ENCODE measurements around the gene CACNA1C.

The CACNA1C gene

GRCh38 chr12:2140858-2141519 is 88.2 kb downstream of the CACNA1C start:
- H3K9ac ChIP-seq (ENCODE audit: low read depth, low read length) = no peak overlapping the region
- no peak for ATAC-seq (ENCODE audit: insufficient read depth, low read depth)

GRCh38 chr12:2142068-2142467 is 89.3 kb downstream of the CACNA1C start:
- DNase-seq = no peak
- Histone ChIP-seq H3K27me3 (ENCODE audit: insufficient read depth, low read length, poor library complexity) (peaks cover 12% of the 10 kb centered on the region), H3K79me2 (ENCODE audit: insufficient read depth, low read length) (no peaks in the 10 kb centered on the region), H3K4me2 (ENCODE audit: insufficient read depth, low read length) (no peak overlapping the region), H4K20me1 (ENCODE audit: insufficient read depth, low read length) (peaks cover 4% of the 10 kb centered on the region; the same call in 1 of the 2 replicates), H2AFZ (ENCODE audit: low read depth, low read length) (no peak overlapping the region), H3K4me1 (ENCODE audit: insufficient read depth, low read length) (no peaks in the 10 kb centered on the region), H3K27ac (ENCODE audit: low read length) (no peak overlapping the region), H3K9me3 (ENCODE audit: insufficient read depth, low read length, severe bottlenecking) (no peaks in the 10 kb centered on the region), H3K36me3 (ENCODE audit: insufficient read depth, low read length) (no peaks in the 10 kb centered on the region), H3K4me3 (ENCODE audit: low read depth in 1 of 2, low read length in 2 of 2) (no peak overlapping the region), H3K9ac (ENCODE audit: low read depth, low read length) (no peak overlapping the region)
- TF ChIP-seq EZH2 (IDR thresholded peaks at IDR 0.05; ENCODE audit: borderline replicate concordance, low read depth, low read length, severe bottlenecking) = no peak
- no peak for TF ChIP-seq CTCF (IDR thresholded peaks at IDR 0.05; ENCODE audit: borderline replicate concordance, extremely low read depth, low read length, poor library complexity, severe bottlenecking)
- no peak for ATAC-seq (ENCODE audit: insufficient read depth, low read depth)

More at GRCh38 chr12:2140858-2141519, 88.2 kb downstream of the CACNA1C start:
- Histone ChIP-seq H3K4me1 (ENCODE audit: insufficient read depth, low read length) (no peaks in the 10 kb centered on the region), H3K4me2 (ENCODE audit: insufficient read depth, low read length) (no peak overlapping the region), H3K9me3 (ENCODE audit: insufficient read depth, low read length, severe bottlenecking) (no peaks in the 10 kb centered on the region), H3K36me3 (ENCODE audit: insufficient read depth, low read length) (no peaks in the 10 kb centered on the region), H2AFZ (ENCODE audit: low read depth, low read length) (no peak overlapping the region), H3K27ac (ENCODE audit: low read length) (no peak overlapping the region), H3K79me2 (ENCODE audit: insufficient read depth, low read length) (no peaks in the 10 kb centered on the region), H4K20me1 (ENCODE audit: insufficient read depth, low read length) (peaks cover 4% of the 10 kb centered on the region; the same call in 1 of the 2 replicates), H3K27me3 (ENCODE audit: insufficient read depth, low read length, poor library complexity) (peaks cover 9% of the 10 kb centered on the region), H3K4me3 (ENCODE audit: low read depth in 1 of 2, low read length in 2 of 2) (no peak overlapping the region)
- DNase-seq = no peak
- TF ChIP-seq CTCF (IDR thresholded peaks at IDR 0.05; ENCODE audit: borderline replicate concordance, extremely low read depth, low read length, poor library complexity, severe bottlenecking) (no peak), EZH2 (IDR thresholded peaks at IDR 0.05; ENCODE audit: borderline replicate concordance, low read depth, low read length, severe bottlenecking) (no peak)

GRCh38 chr12:2144951-2145350 is 92.2 kb downstream of the CACNA1C start:
- no peak for ATAC-seq (ENCODE audit: insufficient read depth, low read depth)
- Histone ChIP-seq H3K4me1 (ENCODE audit: insufficient read depth, low read length) (no peaks in the 10 kb centered on the region), H3K4me3 (ENCODE audit: low read depth in 1 of 2, low read length in 2 of 2) (no peak overlapping the region), H2AFZ (ENCODE audit: low read depth, low read length) (no peak overlapping the region), H4K20me1 (ENCODE audit: insufficient read depth, low read length) (no peaks in the 10 kb centered on the region; the same call in 1 of the 2 replicates), H3K9me3 (ENCODE audit: insufficient read depth, low read length, severe bottlenecking) (no peaks in the 10 kb centered on the region), H3K4me2 (ENCODE audit: insufficient read depth, low read length) (no peak overlapping the region), H3K27ac (ENCODE audit: low read length) (no peak overlapping the region), H3K27me3 (ENCODE audit: insufficient read depth, low read length, poor library complexity) (peaks cover 23% of the 10 kb centered on the region), H3K36me3 (ENCODE audit: insufficient read depth, low read length) (no peaks in the 10 kb centered on the region), H3K9ac (ENCODE audit: low read depth, low read length) (no peak overlapping the region), H3K79me2 (ENCODE audit: insufficient read depth, low read length) (no peaks in the 10 kb centered on the region)
- DNase-seq = no peak
- TF ChIP-seq EZH2 (IDR thresholded peaks at IDR 0.05; ENCODE audit: borderline replicate concordance, low read depth, low read length, severe bottlenecking) = no peak
- no peak for TF ChIP-seq CTCF (IDR thresholded peaks at IDR 0.05; ENCODE audit: borderline replicate concordance, extremely low read depth, low read length, poor library complexity, severe bottlenecking)

Data from DND-41 (cell line).